Stimulated activated CD8-positive, alpha-beta memory T cell treated with anti-CD3 and anti-CD28 coated beads, Interleukin-15, amount 100 ng/mL, for 4 hours (primary cell): Measurements from ENCODE around the gene NPDC1.
"Not testable (repeated sequence)": the region's sequence is repeated elsewhere in the genome, so short reads cannot be mapped to it uniquely, and the experiment has no call there.

Experiments used
- DNase-seq, 2 donors: peaks; one replicate each; pipeline ENCODE4 v3.0.0-alpha.2; 2020; ENCODE audit warnings: low read depth in 2 of 2

Gene NPDC1

GRCh38 chr9:137011907-137012675 lies 33.9 kb downstream of the NPDC1 start:
- no peak for DNase-seq

- no peak for DNase-seq
Observed at GRCh38 chr9:137011156-137011555, 34.8 kb downstream of the NPDC1 start.

GRCh38 chr9:137009938-137010732 lies 35.8 kb downstream of the NPDC1 start:
- no peak for DNase-seq

GRCh38 chr9:137009217-137009616 lies 36.8 kb downstream of the NPDC1 start:
- DNase-seq = no peak

- no peak for DNase-seq
Observed at GRCh38 chr9:137008312-137008711, 37.7 kb downstream of the NPDC1 start.

GRCh38 chr9:137007816-137008270 lies 38.1 kb downstream of the NPDC1 start:
- DNase-seq = no peak

GRCh38 chr9:137007108-137007815 lies 38.7 kb downstream of the NPDC1 start:
- DNase-seq = no peak

- DNase-seq = no peak
Observed at GRCh38 chr9:137006116-137007003, 39.6 kb downstream of the NPDC1 start.

GRCh38 chr9:137004285-137004684 lies 41.7 kb downstream of the NPDC1 start:
- DNase-seq = not testable (repeated sequence)

GRCh38 chr9:137002646-137003041 lies 43.3 kb downstream of the NPDC1 start:
- no peak for DNase-seq

GRCh38 chr9:137001857-137002645 lies 43.9 kb downstream of the NPDC1 start:
- no peak for DNase-seq

- no peak for DNase-seq
Observed at GRCh38 chr9:137000177-137000930, 45.6 kb downstream of the NPDC1 start.

- DNase-seq = peak in 1 of 2 donors; percentile 23
Observed at GRCh38 chr9:136997830-136998234, 48.1 kb downstream of the NPDC1 start.

GRCh38 chr9:136997371-136997770 lies 48.6 kb downstream of the NPDC1 start:
- DNase-seq = no peak

- peak in 1 of 2 donors; percentile 36 for DNase-seq
Observed at GRCh38 chr9:136996361-136997292, 49.4 kb downstream of the NPDC1 start, which contains the start of gene CLIC3. TSS of gene CLIC3 (minus strand) at chr9:136996568. CDS start at chr9:136996543, 25 bp downstream.

- DNase-seq = no peak
Observed at GRCh38 chr9:136995772-136996311, 50.1 kb downstream of the NPDC1 start.

GRCh38 chr9:136995362-136995761 lies 50.6 kb downstream of the NPDC1 start:
- no peak for DNase-seq

GRCh38 chr9:136994888-136995230 lies 51.1 kb downstream of the NPDC1 start:
- no peak for DNase-seq
